DOHH2 (cell line): ENCODE measurements around the gene GPR26.

Experiments
- CTCF ChIP-seq: fragments of 200-600 bp; sonication (generic); IDR thresholded peaks from one replicate; pipeline ENCODE4 v1.5.1; 2014; ENCODE audit warnings: antibody characterized with exemption, mild to moderate bottlenecking, low read depth, low read length; ENCODE audit not compliant: poor library complexity, severe bottlenecking
- EZH2phosphoT487 ChIP-seq: fragments of 200-600 bp; sonication (generic); IDR thresholded peaks from 2 replicates; pipeline ENCODE4 v1.6.1; 2017; ENCODE audit warnings: borderline replicate concordance, mild to moderate bottlenecking, antibody characterized with exemption, low read length, moderate library complexity, mixed read lengths

- no peak for TF ChIP-seq CTCF
- TF ChIP-seq EZH2phosphoT487, result no peak
Measured at GRCh38 chr10:123724747-123725146, 58.6 kb downstream of the GPR26 start.
